Erythroblast (primary cell): Measurements from ENCODE around the gene MRPL28.

Experiments used
- GATA1 ChIP-seq: IDR thresholded peaks from 2 replicates; pipeline ENCODE4 v1.6.1; 2011; ENCODE audit warnings: low read depth, mild to moderate bottlenecking, control low read depth, low read length, moderate library complexity
- POLR2A ChIP-seq: IDR thresholded peaks from 2 replicates; pipeline ENCODE4 v1.6.1; 2011; ENCODE audit warnings: mild to moderate bottlenecking, low read length

DNA sequence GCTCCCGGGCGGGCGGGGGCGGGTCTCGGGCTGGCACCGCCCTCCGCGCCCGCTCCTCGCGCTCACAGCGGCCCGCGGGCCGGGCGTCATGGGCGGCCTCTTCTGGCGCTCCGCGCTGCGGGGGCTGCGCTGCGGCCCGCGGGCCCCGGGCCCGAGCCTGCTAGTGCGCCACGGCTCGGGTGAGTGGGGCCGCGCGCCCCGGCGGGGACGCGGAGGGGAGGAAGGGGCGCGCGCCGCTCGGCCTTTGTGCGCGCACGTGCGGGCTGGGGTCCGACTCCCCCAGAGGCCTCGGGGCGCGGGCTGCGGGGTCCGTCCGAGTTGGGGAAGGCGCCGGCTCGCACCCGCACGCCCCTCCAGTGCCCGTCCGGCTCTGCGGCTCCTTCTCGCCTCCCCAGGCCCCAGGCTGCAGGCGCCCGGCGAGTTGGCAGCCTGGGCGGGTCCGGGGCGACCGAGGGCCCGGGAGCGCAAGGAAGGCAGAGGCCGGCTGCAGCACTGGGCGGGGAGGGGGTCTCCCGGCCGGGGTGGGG is 26.9 kb upstream of the MRPL28 start, which contains the start of gene NME4:
- TF ChIP-seq POLR2A (peak; percentile 3), GATA1 (no peak)
